ENCODE results near the gene ANKRD52. TPM values are rescaled to one million over a fixed set of nuclear protein-coding genes. Genes with fewer than 3 reads are reported as not detected.

Gene ANKRD52
- total RNA-seq, 1 donor, result 8.4 TPM

- Histone ChIP-seq H3K4me1 (ENCODE audit: insufficient read depth, low read length) (no peaks in the 10 kb centered on the region), H3K27me3 (ENCODE audit: insufficient read depth, low read length) (no peaks in the 10 kb centered on the region), H3K9me3 (ENCODE audit: low read depth, low read length) (no peaks in the 10 kb centered on the region), H3K4me3 (ENCODE audit: low read length) (no peak overlapping the region)
These were observed 20.6 kb downstream of the ANKRD52 start for GRCh38 chr12:56237552-56237951.

GRCh38 chr12:56236985-56237384 is 21.2 kb downstream of the ANKRD52 start:
- H3K27me3 ChIP-seq (ENCODE audit: insufficient read depth, low read length), result no peaks in the 10 kb centered on the region
- H3K4me3 ChIP-seq (ENCODE audit: low read length), result no peak overlapping the region
- H3K4me1 ChIP-seq (ENCODE audit: insufficient read depth, low read length), result no peaks in the 10 kb centered on the region
- H3K9me3 ChIP-seq (ENCODE audit: low read depth, low read length), result no peaks in the 10 kb centered on the region

- Histone ChIP-seq H3K4me1 (ENCODE audit: insufficient read depth, low read length) (no peaks in the 10 kb centered on the region), H3K4me3 (ENCODE audit: low read length) (no peak overlapping the region), H3K9me3 (ENCODE audit: low read depth, low read length) (no peaks in the 10 kb centered on the region), H3K27me3 (ENCODE audit: insufficient read depth, low read length) (no peaks in the 10 kb centered on the region)
These were observed 22.1 kb downstream of the ANKRD52 start for GRCh38 chr12:56236091-56236490.

GRCh38 chr12:56234746-56235436 is 23.3 kb downstream of the ANKRD52 start:
- no peaks in the 10 kb centered on the region for H3K4me1 ChIP-seq (ENCODE audit: insufficient read depth, low read length)
- no peaks in the 10 kb centered on the region for H3K27me3 ChIP-seq (ENCODE audit: insufficient read depth, low read length)
- no peak overlapping the region for H3K4me3 ChIP-seq (ENCODE audit: low read length)
- no peaks in the 10 kb centered on the region for H3K9me3 ChIP-seq (ENCODE audit: low read depth, low read length)

GRCh38 chr12:56231184-56231582 is 27.0 kb downstream of the ANKRD52 start:
- H3K4me3 ChIP-seq (ENCODE audit: low read length), result no peak overlapping the region
- H3K4me1 ChIP-seq (ENCODE audit: insufficient read depth, low read length), result no peaks in the 10 kb centered on the region
- H3K9me3 ChIP-seq (ENCODE audit: low read depth, low read length), result no peaks in the 10 kb centered on the region
- no peaks in the 10 kb centered on the region for H3K27me3 ChIP-seq (ENCODE audit: insufficient read depth, low read length)

GRCh38 chr12:56230432-56231183 is 27.6 kb downstream of the ANKRD52 start:
- H3K4me3 ChIP-seq (ENCODE audit: low read length), result no peak overlapping the region
- H3K4me1 ChIP-seq (ENCODE audit: insufficient read depth, low read length), result no peaks in the 10 kb centered on the region
- no peaks in the 10 kb centered on the region for H3K9me3 ChIP-seq (ENCODE audit: low read depth, low read length)
- no peaks in the 10 kb centered on the region for H3K27me3 ChIP-seq (ENCODE audit: insufficient read depth, low read length)

GRCh38 chr12:56229916-56230431 is 28.2 kb downstream of the ANKRD52 start, which contains the start of gene SLC39A5:
TSS of gene SLC39A5 (plus strand) at chr12:56230051. CDS start at chr12:56231275, 1,224 bp downstream.
- no peaks in the 10 kb centered on the region for H3K27me3 ChIP-seq (ENCODE audit: insufficient read depth, low read length)
- H3K9me3 ChIP-seq (ENCODE audit: low read depth, low read length), result no peaks in the 10 kb centered on the region
- peaks cover 6% of the 10 kb centered on the region for H3K4me1 ChIP-seq (ENCODE audit: insufficient read depth, low read length)
- no peak within 1 kb of the TSS for H3K4me3 ChIP-seq (ENCODE audit: low read length)

GRCh38 chr12:56229082-56229481 is 29.1 kb downstream of the ANKRD52 start:
- H3K4me1 ChIP-seq (ENCODE audit: insufficient read depth, low read length), result peaks cover 13% of the 10 kb centered on the region
- no peak overlapping the region for H3K4me3 ChIP-seq (ENCODE audit: low read length)
- H3K9me3 ChIP-seq (ENCODE audit: low read depth, low read length), result no peaks in the 10 kb centered on the region
- H3K27me3 ChIP-seq (ENCODE audit: insufficient read depth, low read length), result no peaks in the 10 kb centered on the region

- Histone ChIP-seq H3K4me1 (ENCODE audit: insufficient read depth, low read length) (peaks cover 49% of the 10 kb centered on the region), H3K27me3 (ENCODE audit: insufficient read depth, low read length) (no peaks in the 10 kb centered on the region), H3K4me3 (ENCODE audit: low read length) (no peak overlapping the region), H3K9me3 (ENCODE audit: low read depth, low read length) (no peaks in the 10 kb centered on the region)
These were observed 33.2 kb downstream of the ANKRD52 start for GRCh38 chr12:56224954-56225353.

- Histone ChIP-seq H3K4me3 (ENCODE audit: low read length) (peak within 1 kb of the TSS; percentile 57), H3K9me3 (ENCODE audit: low read depth, low read length) (no peaks in the 10 kb centered on the region), H3K27me3 (ENCODE audit: insufficient read depth, low read length) (no peaks in the 10 kb centered on the region), H3K4me1 (ENCODE audit: insufficient read depth, low read length) (peaks cover 55% of the 10 kb centered on the region)
These were observed 34.0 kb downstream of the ANKRD52 start, which contains the start of gene NABP2 for GRCh38 chr12:56224102-56224701. TSS of gene NABP2 (plus strand) at chr12:56224342. CDS start at chr12:56224857, 515 bp downstream.

GRCh38 chr12:56223571-56224101 is 34.5 kb downstream of the ANKRD52 start:
- Histone ChIP-seq H3K9me3 (ENCODE audit: low read depth, low read length) (no peaks in the 10 kb centered on the region), H3K27me3 (ENCODE audit: insufficient read depth, low read length) (no peaks in the 10 kb centered on the region), H3K4me1 (ENCODE audit: insufficient read depth, low read length) (peaks cover 55% of the 10 kb centered on the region), H3K4me3 (ENCODE audit: low read length) (peak overlapping the region; percentile 57)

GRCh38 chr12:56222531-56222895 is 35.7 kb downstream of the ANKRD52 start:
- Histone ChIP-seq H3K4me3 (ENCODE audit: low read length) (peak overlapping the region; percentile 98), H3K27me3 (ENCODE audit: insufficient read depth, low read length) (no peaks in the 10 kb centered on the region), H3K9me3 (ENCODE audit: low read depth, low read length) (no peaks in the 10 kb centered on the region), H3K4me1 (ENCODE audit: insufficient read depth, low read length) (peaks cover 55% of the 10 kb centered on the region)

GRCh38 chr12:56221757-56222530 is 36.2 kb downstream of the ANKRD52 start, which contains the start of gene RNF41:
TSS of gene RNF41 (minus strand) at chr12:56221922. CDS start at chr12:56214047, 7,875 bp downstream.
- peak within 1 kb of the TSS; percentile 98 for H3K4me3 ChIP-seq (ENCODE audit: low read length)
- H3K4me1 ChIP-seq (ENCODE audit: insufficient read depth, low read length), result peaks cover 55% of the 10 kb centered on the region
- H3K27me3 ChIP-seq (ENCODE audit: insufficient read depth, low read length), result no peaks in the 10 kb centered on the region
- no peaks in the 10 kb centered on the region for H3K9me3 ChIP-seq (ENCODE audit: low read depth, low read length)

GRCh38 chr12:56221232-56221756 is 36.9 kb downstream of the ANKRD52 start:
- Histone ChIP-seq H3K4me3 (ENCODE audit: low read length) (peak overlapping the region; percentile 98), H3K27me3 (ENCODE audit: insufficient read depth, low read length) (no peaks in the 10 kb centered on the region), H3K9me3 (ENCODE audit: low read depth, low read length) (no peaks in the 10 kb centered on the region), H3K4me1 (ENCODE audit: insufficient read depth, low read length) (peaks cover 55% of the 10 kb centered on the region)

Measured in mononuclear cell (primary cell).